Measurements from ENCODE around the gene GNL1.

DNA sequence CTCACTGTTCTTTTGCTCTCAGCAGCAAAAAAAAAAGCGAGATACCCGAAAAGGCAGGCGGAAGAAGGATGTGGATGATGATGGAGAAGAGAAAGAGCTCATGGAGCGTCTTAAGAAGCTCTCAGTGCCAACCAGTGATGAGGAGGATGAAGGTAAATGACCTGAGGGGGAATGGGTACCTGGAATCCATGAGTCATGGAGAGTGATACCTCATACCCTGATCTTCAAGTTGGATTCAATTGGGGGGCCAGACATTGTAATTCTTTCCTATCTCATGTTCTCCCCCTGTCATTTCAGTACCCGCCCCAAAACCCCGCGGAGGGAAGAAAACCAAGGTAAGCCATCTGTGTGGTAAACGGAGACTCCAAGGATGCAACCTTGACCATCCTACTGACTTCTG, 21.8 kb upstream of the GNL1 start:
- TF ChIP-seq GATA2 (IDR thresholded peaks at IDR 0.05; ENCODE audit: low read depth, low read length) (no peak), GATA3 (IDR thresholded peaks at IDR 0.05; ENCODE audit: low read depth, low read length) (no peak)
